SK-N-MC (cell line): ENCODE measurements around the gene CD69.

ENCODE experiments used
- DNase-seq: peaks from one replicate; pipeline ENCODE4 v3.0.0-alpha.2; 2011; ENCODE audit warnings: low read depth, low spot score
- H3K27ac ChIP-seq: fragments of 200-600 bp; sonication (generic); 2 replicates; pipeline ENCODE4 v1.5.1; 2016; ENCODE audit warnings: mixed run types
- H3K36me3 ChIP-seq: fragments of 200-600 bp; sonication (generic); 2 replicates; pipeline ENCODE4 v1.6.1; 2017; ENCODE audit warnings: antibody characterized with exemption, low read length, mixed read lengths; ENCODE audit not compliant: insufficient read depth
- H3K4me3 ChIP-seq: fragments of 200-600 bp; sonication (generic); 2 replicates; pipeline ENCODE4 v1.5.1; 2016
- H3K9ac ChIP-seq: fragments of 200-600 bp; sonication (generic); 2 replicates; pipeline ENCODE4 v1.8.0; 2017; ENCODE audit warnings: mixed run types, mixed read lengths; ENCODE audit not compliant: insufficient read length
- H3K9me3 ChIP-seq: fragments of 200-600 bp; sonication (generic); 2 replicates; pipeline ENCODE4 v1.6.1; 2017; ENCODE audit warnings: low read depth, mild to moderate bottlenecking, antibody characterized with exemption, low read length, moderate library complexity, mixed read lengths
- EZH2 ChIP-seq: fragments of 200-600 bp; sonication (generic); IDR thresholded peaks from one replicate; pipeline ENCODE4 v1.6.1; 2017; ENCODE audit warnings: antibody characterized with exemption
- FOXP2 ChIP-seq: optimal IDR thresholded peaks from 2 replicates; pipeline ENCODE3; 2011; ENCODE audit warnings: mild to moderate bottlenecking, moderate library complexity; ENCODE audit not compliant: insufficient read depth; ENCODE audit errors: extremely low read length, control extremely low read depth
- POLR2AphosphoS5 ChIP-seq: IDR thresholded peaks from 2 replicates; pipeline ENCODE4 v1.6.1; 2012; ENCODE audit warnings: mild to moderate bottlenecking, low read depth, low read length, borderline replicate concordance

Gene CD69

GRCh38 chr12:9732921-9733461 lies 27.7 kb downstream of the CD69 start, which contains the start of gene CLECL1:
TSS of gene CLECL1 (minus strand) at chr12:9733097.
- no peak for DNase-seq
- TF ChIP-seq FOXP2 (no peak), POLR2AphosphoS5 (no peak), EZH2 (no peak)
- Histone ChIP-seq H3K9me3 (no peaks in the 10 kb centered on the region), H3K36me3 (no peaks in the 10 kb centered on the region), H3K27ac (no peak within 1 kb of the TSS), H3K4me3 (no peak within 1 kb of the TSS), H3K9ac (no peak within 1 kb of the TSS)

- Histone ChIP-seq H3K9me3 (no peaks in the 10 kb centered on the region), H3K9ac (no peak overlapping the region), H3K36me3 (no peaks in the 10 kb centered on the region), H3K27ac (no peak overlapping the region), H3K4me3 (no peak overlapping the region)
- TF ChIP-seq FOXP2 (no peak), EZH2 (no peak)
- DNase-seq: no peak
Observed at GRCh38 chr12:9731797-9732196, 28.9 kb downstream of the CD69 start.

GRCh38 chr12:9731393-9731792 lies 29.3 kb downstream of the CD69 start:
- no peak overlapping the region for H3K27ac ChIP-seq
- no peak for DNase-seq
- no peaks in the 10 kb centered on the region for H3K36me3 ChIP-seq

DNA sequence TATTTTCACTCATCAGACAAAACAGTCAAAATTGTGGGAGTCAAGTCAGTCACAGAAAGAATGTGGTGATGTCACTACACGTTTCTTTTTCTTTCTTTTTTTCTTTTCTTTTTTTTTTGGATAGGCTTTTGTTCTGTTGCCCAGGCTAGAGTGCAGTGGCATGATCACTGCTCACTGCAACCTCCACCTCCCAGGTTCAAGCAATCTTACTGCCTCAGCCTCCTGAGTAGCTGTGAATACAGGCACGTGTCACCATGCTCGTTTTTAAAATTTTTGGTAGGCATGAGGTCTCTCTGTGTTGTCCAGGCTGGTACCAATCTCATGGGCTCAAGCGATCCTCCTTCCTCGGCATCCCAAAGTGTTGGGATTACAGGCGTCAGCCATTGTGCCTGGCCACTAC lies 30.1 kb downstream of the CD69 start:
- Histone ChIP-seq H3K9ac (no peak overlapping the region), H3K36me3 (no peaks in the 10 kb centered on the region), H3K4me3 (no peak overlapping the region), H3K27ac (no peak overlapping the region), H3K9me3 (no peaks in the 10 kb centered on the region)
- DNase-seq: no peak
- TF ChIP-seq FOXP2 (no peak), EZH2 (no peak), POLR2AphosphoS5 (no peak)

More at GRCh38 chr12:9731393-9731792, 29.3 kb downstream of the CD69 start:
- Histone ChIP-seq H3K9ac (no peak overlapping the region), H3K4me3 (no peak overlapping the region), H3K9me3 (no peaks in the 10 kb centered on the region)
- TF ChIP-seq POLR2AphosphoS5 (no peak), EZH2 (no peak), FOXP2 (no peak)

GRCh38 chr12:9730011-9730410 lies 30.7 kb downstream of the CD69 start:
- H3K27ac ChIP-seq: no peak overlapping the region
- no peak overlapping the region for H3K9ac ChIP-seq
- DNase-seq: no peak

GRCh38 chr12:9729082-9729481 lies 31.6 kb downstream of the CD69 start:
- H3K9ac ChIP-seq: no peak overlapping the region
- H3K9me3 ChIP-seq: no peaks in the 10 kb centered on the region
- no peak for DNase-seq
- no peak overlapping the region for H3K27ac ChIP-seq
- no peak overlapping the region for H3K4me3 ChIP-seq
- no peaks in the 10 kb centered on the region for H3K36me3 ChIP-seq
- TF ChIP-seq POLR2AphosphoS5 (no peak), EZH2 (no peak), FOXP2 (no peak)

More at GRCh38 chr12:9730011-9730410, 30.7 kb downstream of the CD69 start:
- Histone ChIP-seq H3K9me3 (no peaks in the 10 kb centered on the region), H3K36me3 (no peaks in the 10 kb centered on the region), H3K4me3 (no peak overlapping the region)
- TF ChIP-seq FOXP2 (no peak), POLR2AphosphoS5 (no peak), EZH2 (no peak)

DNA sequence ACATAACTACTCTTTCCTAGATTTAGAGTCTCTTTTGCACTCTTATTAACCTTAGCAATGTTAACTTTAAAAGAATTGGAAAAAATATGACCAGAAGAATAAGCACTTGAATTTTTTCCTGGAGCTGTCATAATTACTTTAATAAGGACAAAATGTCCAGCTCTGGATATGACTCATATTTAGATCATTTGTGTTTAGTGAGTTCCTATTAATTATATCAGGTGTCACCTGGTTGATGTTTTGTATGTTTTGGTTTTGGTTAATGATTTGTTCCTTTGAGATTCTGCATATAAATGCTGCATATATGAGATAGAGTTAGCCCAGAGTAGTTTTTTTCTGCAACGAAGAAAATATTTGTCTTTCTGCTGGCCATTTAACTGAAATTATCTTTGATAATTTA lies 32.9 kb downstream of the CD69 start:
- Histone ChIP-seq H3K27ac (no peak overlapping the region), H3K4me3 (no peak overlapping the region), H3K36me3 (no peaks in the 10 kb centered on the region), H3K9ac (no peak overlapping the region), H3K9me3 (no peaks in the 10 kb centered on the region)
- DNase-seq: no peak
- no peak for TF ChIP-seq FOXP2
- no peak for TF ChIP-seq POLR2AphosphoS5
- no peak for TF ChIP-seq EZH2

DNA sequence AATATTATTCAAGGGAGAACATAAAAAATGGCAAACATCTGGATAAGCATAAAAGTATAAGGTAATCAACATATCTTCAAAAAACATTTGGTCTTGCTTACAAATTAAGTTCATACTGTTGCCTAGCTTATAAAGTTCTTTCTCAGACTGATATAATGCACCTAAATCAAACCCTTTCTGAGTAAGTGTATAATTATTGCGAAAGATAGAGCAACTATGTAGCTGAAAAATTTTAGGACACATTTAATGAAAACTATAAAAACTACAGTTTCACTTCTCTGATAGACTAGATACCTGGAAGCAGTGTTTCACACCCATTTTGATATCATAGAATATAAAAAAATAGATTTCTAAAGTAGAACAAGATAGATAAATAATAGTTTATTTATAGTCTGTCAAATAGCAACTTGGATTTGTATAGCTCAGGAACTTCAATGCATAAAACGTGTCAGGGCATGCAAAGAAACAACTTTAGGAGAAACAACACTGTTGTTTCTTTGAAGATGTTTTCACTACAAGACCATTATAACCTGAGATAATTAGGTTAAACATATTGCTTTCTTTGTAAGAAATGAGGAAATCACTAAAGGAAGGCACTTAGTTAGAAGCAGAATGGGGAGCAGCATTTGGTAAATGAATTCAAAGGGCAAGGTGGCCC lies 35.4 kb downstream of the CD69 start:
- TF ChIP-seq FOXP2 (no peak), EZH2 (no peak), POLR2AphosphoS5 (no peak)
- no peak overlapping the region for H3K27ac ChIP-seq
- H3K36me3 ChIP-seq: no peaks in the 10 kb centered on the region

More for the DNA sequence above, 35.4 kb downstream of the CD69 start:
- Histone ChIP-seq H3K4me3 (no peak overlapping the region), H3K9me3 (no peaks in the 10 kb centered on the region), H3K9ac (no peak overlapping the region)
- DNase-seq: no peak
